SK-N-SH (cell line): ENCODE measurements around the gene TANK.

ENCODE experiments used
- CTCF ChIP-seq: fragments of 200-600 bp; sonication (generic); IDR thresholded peaks from 2 replicates; pipeline ENCODE4 v1.6.1; 2017; ENCODE audit warnings: antibody characterized with exemption, mild to moderate bottlenecking, moderate library complexity
- IRF3 ChIP-seq: fragments of 150-350 bp; IDR thresholded peaks from 2 replicates; pipeline ENCODE4 v1.6.1; 2016; ENCODE audit warnings: mild to moderate bottlenecking, low read depth, low read length
- POLR2AphosphoS5 ChIP-seq: IDR thresholded peaks from 2 replicates; pipeline ENCODE4 v1.6.1; 2012; ENCODE audit warnings: low read depth, low read length
- RAD21 ChIP-seq: IDR thresholded peaks from 2 replicates; pipeline ENCODE4 v1.6.1; 2012; ENCODE audit warnings: mild to moderate bottlenecking, low read length

- TF ChIP-seq CTCF = no peak
- no peak for TF ChIP-seq POLR2AphosphoS5
- TF ChIP-seq IRF3 = no peak
- TF ChIP-seq RAD21 = no peak
Observed at GRCh38 chr2:161158882-161159281, 1.3 kb upstream of the TANK start.
